Measurements from ENCODE around the gene VDAC1.

VDAC1 gene

DNA sequence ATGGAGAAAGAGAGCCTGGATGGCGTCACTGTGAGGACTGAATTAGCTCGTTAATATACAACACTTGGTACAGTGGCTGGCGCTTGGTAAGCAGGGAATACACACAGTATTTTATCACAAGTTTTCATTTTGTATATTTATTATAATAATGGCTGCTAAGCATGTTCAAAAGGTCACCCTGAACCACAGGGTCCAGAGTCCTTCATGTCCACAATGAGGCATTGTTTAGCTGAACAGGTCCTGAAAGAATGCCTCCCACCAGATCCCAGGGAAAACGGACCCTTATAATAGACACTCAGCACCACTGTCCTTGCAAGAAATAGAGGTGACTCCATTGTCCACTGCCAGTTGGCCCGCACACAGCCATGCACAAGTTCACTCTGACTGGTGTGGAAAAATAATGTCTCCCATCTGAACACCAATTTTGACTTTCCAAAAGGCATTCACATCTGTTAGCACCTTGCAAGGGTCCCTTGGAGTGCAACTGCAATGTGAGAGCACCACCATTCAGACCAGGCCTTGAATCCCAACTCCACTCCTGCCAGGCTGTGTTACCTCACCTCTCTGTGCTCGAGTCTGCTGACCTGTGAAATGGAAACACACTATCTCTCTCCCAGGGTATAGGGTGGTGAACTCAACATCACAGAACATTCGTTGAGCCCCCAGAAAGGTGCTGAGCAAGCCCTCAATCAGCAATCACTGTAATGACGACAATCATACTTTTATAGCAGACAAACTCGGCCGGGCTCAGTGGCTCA is 3.9 kb downstream of the VDAC1 start:
- H3K4me3 ChIP-seq = peak overlapping the region in 5 of 10 experiments; percentile 34 to 97 (median 83); a peak in 7 of 20 replicates
- H3K9me3 ChIP-seq (replicated peaks in 1 of 11) = no peaks in the 10 kb centered on the region
- peaks cover 26 to 46% (median 36%) of the 10 kb centered on the region in 11 experiments; a peak in 21 of 22 replicates for H3K36me3 ChIP-seq
- peak overlapping the region; percentile 97 to 100 (median 99) for H3K4me2 ChIP-seq
- peaks cover 72 to 82% (median 77%) of the 10 kb centered on the region in 10 experiments for H3K4me1 ChIP-seq
- TF ChIP-seq Cebpa-rat (IDR thresholded peaks at IDR 0.05) = no peak
- H3K27ac ChIP-seq = peak overlapping the region in 7 of 11 experiments; percentile 14 to 100 (median 56); a peak in 10 of 22 replicates
- H3K9ac ChIP-seq = peak overlapping the region in 5 of 11 experiments; percentile 51 to 100 (median 98); a peak in 9 of 22 replicates
- no peaks in the 10 kb centered on the region for H3K27me3 ChIP-seq
- H4K20me1 ChIP-seq = peaks cover 75 to 83% (median 76%) of the 10 kb centered on the region in 11 experiments

- no peaks in the 10 kb centered on the region for H3K27me3 ChIP-seq
- no peaks in the 10 kb centered on the region for H3K9me3 ChIP-seq (replicated peaks in 1 of 11)
- peaks cover 26 to 46% (median 36%) of the 10 kb centered on the region in 11 experiments; a peak in 21 of 22 replicates for H3K36me3 ChIP-seq
- peak overlapping the region; percentile 97 to 100 (median 99) for H3K4me2 ChIP-seq
- H3K27ac ChIP-seq = peak overlapping the region in 8 of 11 experiments; percentile 14 to 100 (median 34); a peak in 12 of 22 replicates
- peak overlapping the region in 6 of 11 experiments; percentile 11 to 100 (median 74); a peak in 10 of 22 replicates for H3K9ac ChIP-seq
- peak overlapping the region in 3 of 10 experiments; percentile 21 to 36 (median 34); a peak in 4 of 20 replicates for H3K4me3 ChIP-seq
- peaks cover 76 to 84% (median 81%) of the 10 kb centered on the region in 10 experiments for H3K4me1 ChIP-seq
- TF ChIP-seq Cebpa-rat (IDR thresholded peaks at IDR 0.05) = no peak
- peaks cover 83 to 91% (median 84%) of the 10 kb centered on the region in 11 experiments for H4K20me1 ChIP-seq
These were observed 4.7 kb downstream of the VDAC1 start for GRCh38 chr5:134000091-134000511.

GRCh38 chr5:133998807-133999206 is 6.0 kb downstream of the VDAC1 start:
- no peak for TF ChIP-seq Cebpa-rat (IDR thresholded peaks at IDR 0.05)
- Histone ChIP-seq H3K27ac (peak overlapping the region in 4 of 11 experiments; percentile 11 to 100 (median 35); a peak in 6 of 22 replicates), H3K9ac (peak overlapping the region in 3 of 11 experiments; percentile 6 to 99 (median 29); a peak in 3 of 22 replicates), H3K4me3 (no peak overlapping the region; a peak in 1 of 20 replicates), H3K27me3 (no peaks in the 10 kb centered on the region), H3K4me2 (peak overlapping the region; percentile 97 to 100 (median 99); a peak in 19 of 22 replicates), H3K9me3 (replicated peaks in 1 of 11) (no peaks in the 10 kb centered on the region), H3K36me3 (peaks cover 26 to 46% (median 36%) of the 10 kb centered on the region in 11 experiments; a peak in 21 of 22 replicates), H4K20me1 (peaks cover 96 to 100% (median 97%) of the 10 kb centered on the region in 11 experiments), H3K4me1 (peaks cover 89 to 97% (median 94%) of the 10 kb centered on the region in 10 experiments)

DNA sequence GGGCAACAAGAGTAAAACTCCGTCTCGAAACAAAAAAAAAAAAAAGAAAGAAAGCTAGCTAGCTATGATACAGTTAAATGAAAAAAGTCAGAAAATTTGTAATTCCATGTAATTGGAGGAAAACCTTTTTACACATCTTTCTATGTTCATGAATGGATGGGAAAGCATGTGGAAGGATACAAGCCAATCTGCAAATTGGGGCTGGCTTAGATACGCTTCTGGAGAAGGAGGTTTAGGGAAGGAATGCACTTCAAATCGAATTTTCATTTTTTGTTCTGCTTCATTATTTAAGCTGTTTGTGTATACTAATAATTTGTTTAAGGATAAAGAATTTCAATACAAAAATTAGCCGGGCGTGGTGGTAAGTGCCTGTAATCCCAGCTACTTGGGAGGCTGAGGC is 6.7 kb downstream of the VDAC1 start:
- Histone ChIP-seq H3K27me3 (no peaks in the 10 kb centered on the region), H3K36me3 (peaks cover 26 to 42% (median 36%) of the 10 kb centered on the region in 11 experiments; a peak in 21 of 22 replicates), H3K27ac (0 out of 22 replicates have a peak overlapping the region, but pooled peaks of 1 of the 11 experiments have one; percentile 100), H4K20me1 (peaks cover 100% of the 10 kb centered on the region in 11 experiments), H3K4me1 (peaks cover 94 to 100% (median 100%) of the 10 kb centered on the region in 10 experiments), H3K9me3 (replicated peaks in 1 of 11) (no peaks in the 10 kb centered on the region), H3K4me3 (no peak overlapping the region), H3K4me2 (peak overlapping the region in 10 of 11 experiments; percentile 2 to 100 (median 99); a peak in 12 of 22 replicates), H3K9ac (peak overlapping the region in 2 of 11 experiments; percentile 6 to 99; a peak in 1 of 22 replicates)
- TF ChIP-seq Cebpa-rat (IDR thresholded peaks at IDR 0.05) = no peak

- TF ChIP-seq Cebpa-rat (IDR thresholded peaks at IDR 0.05) = no peak
- Histone ChIP-seq H3K4me2 (peak overlapping the region; percentile 77 to 100 (median 97)), H3K27ac (peak overlapping the region in 2 of 11 experiments; percentile 2 to 69; a peak in 2 of 22 replicates), H3K36me3 (peaks cover 17 to 40% (median 31%) of the 10 kb centered on the region in 11 experiments; a peak in 21 of 22 replicates), H3K9me3 (replicated peaks in 1 of 11) (no peaks in the 10 kb centered on the region), H4K20me1 (peaks cover 100% of the 10 kb centered on the region in 11 experiments), H3K27me3 (no peaks in the 10 kb centered on the region), H3K9ac (peak overlapping the region in 3 of 11 experiments; percentile 14 to 77 (median 27); a peak in 3 of 22 replicates), H3K4me1 (peaks cover 94 to 100% (median 100%) of the 10 kb centered on the region in 10 experiments), H3K4me3 (peak overlapping the region in 2 of 10 experiments; percentile 53 to 63; a peak in 4 of 20 replicates)
These were observed 8.0 kb downstream of the VDAC1 start for GRCh38 chr5:133996683-133997252.

- no peak for TF ChIP-seq Cebpa-rat (IDR thresholded peaks at IDR 0.05)
- Histone ChIP-seq H3K9ac (peak overlapping the region; percentile 52 to 80 (median 69); a peak in 21 of 22 replicates), H3K27me3 (no peaks in the 10 kb centered on the region), H3K27ac (peak overlapping the region in 9 of 11 experiments; percentile 20 to 76 (median 59); a peak in 17 of 22 replicates), H3K36me3 (peaks cover 12 to 38% (median 29%) of the 10 kb centered on the region in 11 experiments), H3K4me3 (peak overlapping the region; percentile 8 to 64 (median 48); a peak in 17 of 20 replicates), H4K20me1 (peaks cover 96 to 100% (median 100%) of the 10 kb centered on the region in 11 experiments), H3K4me2 (peak overlapping the region; percentile 77 to 100 (median 97)), H3K4me1 (peaks cover 94 to 100% (median 100%) of the 10 kb centered on the region in 10 experiments), H3K9me3 (replicated peaks in 1 of 11) (no peaks in the 10 kb centered on the region)
These were observed 8.8 kb downstream of the VDAC1 start for GRCh38 chr5:133995883-133996563.

- Histone ChIP-seq H4K20me1 (peaks cover 90 to 100% (median 100%) of the 10 kb centered on the region in 11 experiments), H3K4me2 (peak overlapping the region; percentile 77 to 100 (median 97)), H3K36me3 (peaks cover 12 to 38% (median 29%) of the 10 kb centered on the region in 11 experiments; a peak in 21 of 22 replicates), H3K9me3 (replicated peaks in 1 of 11) (no peaks in the 10 kb centered on the region), H3K4me3 (peak overlapping the region; percentile 8 to 64 (median 48); a peak in 18 of 20 replicates), H3K27me3 (no peaks in the 10 kb centered on the region), H3K4me1 (peaks cover 94 to 100% (median 100%) of the 10 kb centered on the region in 10 experiments), H3K27ac (peak overlapping the region in 9 of 11 experiments; percentile 20 to 76 (median 59); a peak in 17 of 22 replicates), H3K9ac (peak overlapping the region; percentile 52 to 80 (median 69); a peak in 21 of 22 replicates)
- no peak for TF ChIP-seq Cebpa-rat (IDR thresholded peaks at IDR 0.05)
These were observed 9.4 kb downstream of the VDAC1 start for GRCh38 chr5:133995341-133995740.
